ENCODE results near the gene CDK14. TPM values are rescaled to one million over a fixed set of nuclear protein-coding genes. Genes with fewer than 3 reads are reported as not detected.
"Not testable (repeated sequence)": the region's sequence is repeated elsewhere in the genome, so short reads cannot be mapped to it uniquely, and the experiment has no call there.

Gene CDK14
- total and polyA plus RNA-seq, 10 of the 15 experiments (the other 5 are each of a cell fraction or from before 2014, with no cell fraction given): 6.5 to 61.3 (median 24.2) TPM

DNA sequence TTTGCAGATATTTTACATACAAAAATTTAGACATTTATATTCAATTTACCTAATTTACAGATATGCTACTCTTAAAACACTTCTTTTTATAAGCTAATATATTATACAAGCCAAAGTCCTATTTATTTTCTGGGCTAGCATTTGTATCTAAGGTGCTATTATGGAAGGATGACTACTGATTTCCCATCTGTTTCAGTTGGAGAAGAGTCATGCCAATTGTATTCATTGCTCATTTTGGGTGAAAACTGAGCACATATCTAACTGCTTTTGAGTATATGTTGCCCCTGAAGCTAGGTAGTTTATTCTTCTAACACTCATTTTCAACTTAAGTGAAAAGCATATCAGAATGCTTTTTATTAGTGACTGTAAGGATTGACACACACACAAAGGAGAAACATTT, 172.9 kb downstream of the CDK14 start (continued):
- TF ChIP-seq PKNOX1 (IDR thresholded peaks at IDR 0.05): no peak
- TF ChIP-seq, protein P1, sequence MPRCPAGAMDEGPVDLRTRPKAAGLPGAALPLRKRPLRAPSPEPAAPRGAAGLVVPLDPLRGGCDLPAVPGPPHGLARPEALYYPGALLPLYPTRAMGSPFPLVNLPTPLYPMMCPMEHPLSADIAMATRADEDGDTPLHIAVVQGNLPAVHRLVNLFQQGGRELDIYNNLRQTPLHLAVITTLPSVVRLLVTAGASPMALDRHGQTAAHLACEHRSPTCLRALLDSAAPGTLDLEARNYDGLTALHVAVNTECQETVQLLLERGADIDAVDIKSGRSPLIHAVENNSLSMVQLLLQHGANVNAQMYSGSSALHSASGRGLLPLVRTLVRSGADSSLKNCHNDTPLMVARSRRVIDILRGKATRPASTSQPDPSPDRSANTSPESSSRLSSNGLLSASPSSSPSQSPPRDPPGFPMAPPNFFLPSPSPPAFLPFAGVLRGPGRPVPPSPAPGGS (IDR thresholded peaks at IDR 0.05; ENCODE audit: borderline replicate concordance, insufficient read depth, low read depth, low read length, poor library complexity, severe bottlenecking): no peak
- TF ChIP-seq ZBED1 (IDR thresholded peaks at IDR 0.05; ENCODE audit: borderline replicate concordance): no peak
- no peak for TF ChIP-seq ATF3 (IDR thresholded peaks at IDR 0.05; ENCODE audit: borderline replicate concordance, extremely low read depth, low read depth, low read length)
- TF ChIP-seq, protein P2, sequence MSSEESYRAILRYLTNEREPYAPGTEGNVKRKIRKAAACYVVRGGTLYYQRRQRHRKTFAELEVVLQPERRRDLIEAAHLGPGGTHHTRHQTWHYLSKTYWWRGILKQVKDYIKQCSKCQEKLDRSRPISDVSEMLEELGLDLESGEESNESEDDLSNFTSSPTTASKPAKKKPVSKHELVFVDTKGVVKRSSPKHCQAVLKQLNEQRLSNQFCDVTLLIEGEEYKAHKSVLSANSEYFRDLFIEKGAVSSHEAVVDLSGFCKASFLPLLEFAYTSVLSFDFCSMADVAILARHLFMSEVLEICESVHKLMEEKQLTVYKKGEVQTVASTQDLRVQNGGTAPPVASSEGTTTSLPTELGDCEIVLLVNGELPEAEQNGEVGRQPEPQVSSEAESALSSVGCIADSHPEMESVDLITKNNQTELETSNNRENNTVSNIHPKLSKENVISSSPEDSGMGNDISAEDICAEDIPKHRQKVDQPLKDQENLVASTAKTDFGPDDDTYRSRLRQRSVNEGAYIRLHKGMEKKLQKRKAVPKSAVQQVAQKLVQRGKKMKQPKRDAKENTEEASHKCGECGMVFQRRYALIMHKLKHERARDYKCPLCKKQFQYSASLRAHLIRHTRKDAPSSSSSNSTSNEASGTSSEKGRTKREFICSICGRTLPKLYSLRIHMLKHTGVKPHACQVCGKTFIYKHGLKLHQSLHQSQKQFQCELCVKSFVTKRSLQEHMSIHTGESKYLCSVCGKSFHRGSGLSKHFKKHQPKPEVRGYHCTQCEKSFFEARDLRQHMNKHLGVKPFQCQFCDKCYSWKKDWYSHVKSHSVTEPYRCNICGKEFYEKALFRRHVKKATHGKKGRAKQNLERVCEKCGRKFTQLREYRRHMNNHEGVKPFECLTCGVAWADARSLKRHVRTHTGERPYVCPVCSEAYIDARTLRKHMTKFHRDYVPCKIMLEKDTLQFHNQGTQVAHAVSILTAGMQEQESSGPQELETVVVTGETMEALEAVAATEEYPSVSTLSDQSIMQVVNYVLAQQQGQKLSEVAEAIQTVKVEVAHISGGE (CRISPR knock-in tag; IDR thresholded peaks at IDR 0.05): no peak
- TF ChIP-seq RFX5 (IDR thresholded peaks at IDR 0.05; ENCODE audit: low read depth, low read length): no peak
- TF ChIP-seq TAF1 (IDR thresholded peaks at IDR 0.05; ENCODE audit: borderline replicate concordance, low read depth, low read length): no peak
- no peak for TF ChIP-seq ZNF217 (IDR thresholded peaks at IDR 0.05)

DNA sequence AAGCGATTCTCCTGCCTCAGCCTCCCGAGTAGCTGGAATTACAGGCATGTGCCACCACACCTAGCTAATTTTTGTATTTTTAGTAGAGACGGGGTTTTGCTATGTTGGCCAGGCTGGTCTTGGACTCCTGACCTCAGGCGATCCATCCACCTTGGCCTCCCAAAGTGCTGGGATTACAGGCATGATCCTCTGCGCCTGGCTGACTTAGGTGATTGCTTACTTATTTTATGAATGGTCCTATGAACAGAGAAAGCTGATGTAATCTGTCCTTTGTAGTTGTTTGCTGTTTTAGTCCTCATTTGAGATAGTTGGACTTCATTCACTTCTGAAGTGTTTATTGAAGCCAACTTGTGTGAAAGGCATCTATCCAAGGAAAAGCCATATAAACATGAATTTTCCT, 173.4 kb downstream of the CDK14 start:
- H3K79me2 ChIP-seq (ENCODE audit: control insufficient read depth, insufficient read depth, low read length); H3K36me3 ChIP-seq (ENCODE audit: control insufficient read depth in 2 of 2, insufficient read depth in 2 of 2, low read length in 1 of 2); H3K9ac ChIP-seq (ENCODE audit: control insufficient read depth, insufficient read depth, low read length); H3K4me2 ChIP-seq (ENCODE audit: control insufficient read depth, insufficient read depth); in situ Hi-C loops (cut with MboI); H3K4me3 ChIP-seq; H3K27me3 ChIP-seq (replicated peaks in 1 of 2; ENCODE audit: control insufficient read depth in 2 of 2, insufficient read depth in 2 of 2, low read length in 1 of 2); H3K27ac ChIP-seq (ENCODE audit: control insufficient read depth, insufficient read depth); intact Hi-C loops (cut with micrococcal nuclease; ENCODE audit: unreplicated experiment); H2AFZ ChIP-seq (ENCODE audit: control insufficient read depth, low read depth, low read length); H4K20me1 ChIP-seq (ENCODE audit: control insufficient read depth, insufficient read depth); DNase-seq (ENCODE audit: low read depth, low spot score); BruUV-seq (replicated peaks); ATAC-seq; CTCF ChIA-PET; FAIRE-seq: not testable (repeated sequence)
- 97% methylated on average over 5 of the region's 5 CpGs for WGBS (ENCODE audit: insufficient coverage, insufficient replicate concordance, low lambda C conversion rate, missing lambda C conversion rate)
- ChIA-PET POLR2A (interaction anchor here (1.6 to 1.9 kb wide), 2 partner anchors 10 to 60 kb away, joined by 3 to 6 read pairs; no protein-coding TSS in a partner anchor), RAD21 (ENCODE audit: unreplicated experiment) (interaction anchor here (0.6 to 1.2 kb wide), 3 partner anchors 7 to 61 kb away, joined by 3 to 5 read pairs (median 3); no protein-coding TSS in a partner anchor), SMC1A (ENCODE audit: uncharacterized antibody, unreplicated experiment) (interaction anchor here (0.9 to 1.7 kb wide), 7 partner anchors 10 to 88 kb away, joined by 3 to 6 read pairs (median 4); no protein-coding TSS in a partner anchor)
- H3K9me3 ChIP-seq (replicated peaks; ENCODE audit: control insufficient read depth, insufficient read depth, low read length): peaks cover 15% of the 10 kb centered on the region
- H3K4me1 ChIP-seq (ENCODE audit: control insufficient read depth, insufficient read depth, low read length): peaks cover 18% of the 10 kb centered on the region; the same call in 1 of the 2 replicates

Measured in GM12878 (cell line).